ENCODE results near the gene ZNF277. TPM values are rescaled to one million over a fixed set of nuclear protein-coding genes. Genes with fewer than 3 reads are reported as not detected.

The ZNF277 gene
- polyA plus RNA-seq, 1 donor (not counting 4 experiments of a cell fraction or from before 2014, with no cell fraction given) = 20.2 TPM

- DNase-seq (ENCODE audit: low read depth, low spot score) (no peak), FAIRE-seq (no peak)
- H3K36me3 ChIP-seq (ENCODE audit: control insufficient read depth in 2 of 2, extremely low read depth in 1 of 2, insufficient read depth in 2 of 2, low read length in 2 of 2) = no peaks in the 10 kb centered on the region
- H2AFZ ChIP-seq (ENCODE audit: control insufficient read depth, low read length) = no peak overlapping the region
- H3K27ac ChIP-seq (ENCODE audit: control insufficient read depth, insufficient read depth, low read length) = no peak overlapping the region
- no peaks in the 10 kb centered on the region for H4K20me1 ChIP-seq (ENCODE audit: control insufficient read depth, extremely low read depth, insufficient read depth, low read length)
- no peak overlapping the region for H3K9ac ChIP-seq (ENCODE audit: control insufficient read depth, extremely low read depth, insufficient read depth, low read length)
- H3K4me3 ChIP-seq (ENCODE audit: control insufficient read depth in 2 of 3, extremely low read depth in 1 of 3, insufficient read depth in 2 of 3, low read depth in 1 of 3, low read length in 3 of 3) = no peak overlapping the region
- no peak for TF ChIP-seq CTCF (optimal IDR thresholded peaks at IDR 0.05 in 1 of 3, IDR thresholded peaks at IDR 0.05 in 1 of 3, conservative IDR thresholded peaks at IDR 0.05 in 1 of 3; ENCODE audit: extremely low read depth in 1 of 3, insufficient read depth in 2 of 3, low read length in 3 of 3)
- TF ChIP-seq EZH2 (IDR thresholded peaks at IDR 0.05; ENCODE audit: low read length) = no peak
- no peaks in the 10 kb centered on the region for H3K79me2 ChIP-seq (ENCODE audit: control insufficient read depth, insufficient read depth, low read length)
- H3K9me1 ChIP-seq (ENCODE audit: control insufficient read depth, extremely low read depth, insufficient read depth, low read length) = no peaks in the 10 kb centered on the region
- dilution Hi-C loops (cut with MboI; ENCODE audit: extremely low pct_ligation_motif_present, low sequenced_read_pairs) = no loop called here
- no peak overlapping the region for H3K4me2 ChIP-seq (ENCODE audit: control insufficient read depth, extremely low read depth, insufficient read depth, low read depth, low read length)
- H3K4me1 ChIP-seq (ENCODE audit: control insufficient read depth, extremely low read depth, insufficient read depth, low read length) = no peaks in the 10 kb centered on the region
- no peaks in the 10 kb centered on the region for H3K9me3 ChIP-seq (ENCODE audit: control insufficient read depth, low read depth, low read length)
- no peaks in the 10 kb centered on the region for H3K27me3 ChIP-seq (ENCODE audit: control insufficient read depth, extremely low read depth, insufficient read depth, low read length)
Measured at GRCh38 chr7:112370436-112370835, 163.9 kb downstream of the ZNF277 start.

GRCh38 chr7:112371701-112372100, 165.2 kb downstream of the ZNF277 start:
- Histone ChIP-seq H3K9me3 (ENCODE audit: control insufficient read depth, low read depth, low read length) (no peaks in the 10 kb centered on the region), H3K9ac (ENCODE audit: control insufficient read depth, extremely low read depth, insufficient read depth, low read length) (no peak overlapping the region), H3K27ac (ENCODE audit: control insufficient read depth, insufficient read depth, low read length) (no peak overlapping the region), H3K27me3 (ENCODE audit: control insufficient read depth, extremely low read depth, insufficient read depth, low read length) (peaks cover 5% of the 10 kb centered on the region), H3K79me2 (ENCODE audit: control insufficient read depth, insufficient read depth, low read length) (no peaks in the 10 kb centered on the region), H3K4me1 (ENCODE audit: control insufficient read depth, extremely low read depth, insufficient read depth, low read length) (no peaks in the 10 kb centered on the region), H3K9me1 (ENCODE audit: control insufficient read depth, extremely low read depth, insufficient read depth, low read length) (no peaks in the 10 kb centered on the region), H3K4me2 (ENCODE audit: control insufficient read depth, extremely low read depth, insufficient read depth, low read depth, low read length) (no peak overlapping the region), H3K4me3 (ENCODE audit: control insufficient read depth in 2 of 3, extremely low read depth in 1 of 3, insufficient read depth in 2 of 3, low read depth in 1 of 3, low read length in 3 of 3) (no peak overlapping the region), H4K20me1 (ENCODE audit: control insufficient read depth, extremely low read depth, insufficient read depth, low read length) (no peaks in the 10 kb centered on the region), H3K36me3 (ENCODE audit: control insufficient read depth in 2 of 2, extremely low read depth in 1 of 2, insufficient read depth in 2 of 2, low read length in 2 of 2) (no peaks in the 10 kb centered on the region), H2AFZ (ENCODE audit: control insufficient read depth, low read length) (no peak overlapping the region)
- TF ChIP-seq EZH2 (IDR thresholded peaks at IDR 0.05; ENCODE audit: low read length) (no peak), CTCF (optimal IDR thresholded peaks at IDR 0.05 in 1 of 3, IDR thresholded peaks at IDR 0.05 in 1 of 3, conservative IDR thresholded peaks at IDR 0.05 in 1 of 3; ENCODE audit: extremely low read depth in 1 of 3, insufficient read depth in 2 of 3, low read length in 3 of 3) (no peak)
- dilution Hi-C loops (cut with MboI; ENCODE audit: extremely low pct_ligation_motif_present, low sequenced_read_pairs) = no loop called here
- FAIRE-seq (no peak), DNase-seq (ENCODE audit: low read depth, low spot score) (no peak)
